ENCODE results near the gene DKC1. TPM values are rescaled to one million over a fixed set of nuclear protein-coding genes. Genes with fewer than 3 reads are reported as not detected.

The DKC1 gene
- total RNA-seq = 20.8 TPM

DNA sequence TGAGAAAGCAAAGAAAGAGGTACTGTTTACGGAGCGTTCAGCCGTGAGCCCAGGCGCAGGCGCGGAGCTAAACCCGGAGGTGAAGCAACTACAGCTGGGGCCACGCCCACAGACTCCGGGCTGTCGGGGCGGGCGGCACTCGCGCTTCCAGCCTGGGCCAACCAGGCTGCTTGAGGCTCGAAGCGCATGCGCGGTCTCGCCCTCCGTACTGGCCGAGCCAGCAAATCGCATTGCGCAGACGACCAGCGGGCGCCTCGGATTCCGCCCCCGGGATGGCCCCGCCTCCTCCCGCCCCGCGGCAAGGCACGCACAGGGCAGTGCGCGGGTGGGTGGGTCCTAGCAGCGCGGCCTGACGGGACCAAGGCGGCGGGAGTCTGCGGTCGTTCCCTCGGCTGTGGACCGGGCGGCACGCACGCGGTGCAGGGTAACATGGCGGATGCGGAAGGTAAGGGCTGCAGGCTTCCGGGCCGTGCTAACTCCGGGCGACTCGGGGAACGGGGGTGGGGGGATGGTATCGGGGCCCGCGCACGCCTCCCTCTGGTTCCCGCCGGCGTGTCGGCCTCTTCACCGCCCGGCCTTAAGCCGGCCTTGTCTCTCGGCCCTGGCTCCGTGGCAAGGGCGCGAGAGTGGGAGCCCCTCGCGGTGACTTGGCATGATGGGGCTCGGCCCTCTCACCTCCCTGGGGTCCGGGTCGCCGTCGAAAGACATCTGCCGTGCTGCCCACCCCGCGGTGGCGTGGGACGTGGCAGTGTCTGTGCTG is at the start of gene DKC1:
TSS of gene DKC1 (plus strand) at position 328 of the 760 bp plus-strand sequence. CDS start at position 430, 102 bp downstream.

DNA sequence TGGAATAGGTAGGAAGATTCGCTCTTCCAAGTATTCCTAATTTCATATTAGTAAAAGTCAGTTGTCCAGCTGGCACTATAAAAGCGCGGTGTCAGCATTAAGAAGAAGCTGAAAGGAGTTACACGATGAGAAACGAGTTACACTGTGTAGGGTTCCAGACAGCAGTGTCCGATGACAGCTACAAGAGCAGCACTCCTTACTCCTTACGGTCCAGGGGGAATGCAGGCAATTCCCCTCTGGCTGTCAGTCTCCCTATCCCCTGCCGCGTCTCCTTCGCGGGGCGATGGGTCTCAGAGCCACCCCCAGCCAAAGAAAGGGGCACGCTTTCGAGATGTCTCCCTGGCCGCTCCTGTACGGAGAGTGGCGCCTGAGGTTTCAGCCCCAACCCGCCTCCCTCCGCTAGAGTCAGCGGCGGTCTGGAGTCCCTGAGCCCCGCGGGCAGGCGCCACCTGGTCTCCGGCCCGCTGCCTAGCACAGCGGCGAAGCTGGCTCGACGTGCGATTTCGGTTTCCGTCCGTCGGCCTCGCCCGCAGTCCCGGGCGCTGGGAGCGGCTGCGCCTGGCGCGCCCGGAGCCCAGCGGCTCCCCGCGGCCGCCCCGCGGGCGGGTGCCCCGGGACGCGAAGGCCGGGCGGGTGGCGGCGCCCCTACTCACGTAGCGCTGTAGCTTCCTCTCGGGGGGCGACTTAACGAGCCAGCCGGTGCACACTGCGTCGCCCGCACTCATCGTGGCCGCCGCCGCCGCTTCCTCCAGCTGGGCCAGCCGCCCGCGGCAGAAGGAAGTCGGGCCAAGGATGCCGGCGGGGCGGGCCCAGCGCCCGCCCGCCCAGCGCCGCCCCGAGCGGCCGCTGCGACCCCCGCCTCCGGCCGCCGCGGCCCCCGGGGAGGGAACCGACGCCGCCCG is 12.1 kb upstream of the DKC1 start, which contains the start of gene GAB3:
TSS of gene GAB3 (minus strand) at position 777 of the 902 bp plus-strand sequence. CDS start at position 725, 52 bp downstream.

GRCh38 chrX:154804957-154805695 is 42.5 kb downstream of the DKC1 start, which contains the start of gene MPP1:
MPP1 (minus strand) TSS chrX:154805485; CDS start chrX:154805373, 112 bp downstream.

Small RNA genes lying within 50 kb of the gene (small RNA-seq; reads per million reads assigned to genes)
- gene SNORA36A (ENCODE audit: low replicate concordance) = not detected

Other genes starting within 250 kb of the DKC1 start
- 23.9 TPM for gene FAM3A, start 246.6 kb upstream of the DKC1 start, total RNA-seq
- 31.3 TPM for gene G6PD, start 216.0 kb upstream of the DKC1 start, total RNA-seq
- 14.5 TPM for gene IKBKG, start 215.2 kb upstream of the DKC1 start, total RNA-seq
- not detected for gene CTAG1A, start 177.7 kb upstream of the DKC1 start, total RNA-seq
- not detected for gene CTAG1B, start 143.6 kb upstream of the DKC1 start, total RNA-seq
- gene CTAG2, start 109.3 kb upstream of the DKC1 start, total RNA-seq = not detected
- 5.3 TPM for gene GAB3, start 11.8 kb upstream of the DKC1 start, total RNA-seq
- gene MPP1, start 42.6 kb downstream of the DKC1 start, total RNA-seq = 53.7 TPM
- gene SMIM9, start 71.8 kb downstream of the DKC1 start, total RNA-seq = not detected
- 8.2 TPM for gene F8A1, start 123.5 kb downstream of the DKC1 start, total RNA-seq

All from metanephros (tissue), 2 donors.